ENCODE results near the gene TRIP6. TPM values are rescaled to one million over a fixed set of nuclear protein-coding genes. Genes with fewer than 3 reads are reported as not detected.

The TRIP6 gene
- total and polyA plus RNA-seq, 2 of the 8 experiments (the other 6 are each of a cell fraction or from before 2014, with no cell fraction given) = 88.4 to 103 TPM

DNA sequence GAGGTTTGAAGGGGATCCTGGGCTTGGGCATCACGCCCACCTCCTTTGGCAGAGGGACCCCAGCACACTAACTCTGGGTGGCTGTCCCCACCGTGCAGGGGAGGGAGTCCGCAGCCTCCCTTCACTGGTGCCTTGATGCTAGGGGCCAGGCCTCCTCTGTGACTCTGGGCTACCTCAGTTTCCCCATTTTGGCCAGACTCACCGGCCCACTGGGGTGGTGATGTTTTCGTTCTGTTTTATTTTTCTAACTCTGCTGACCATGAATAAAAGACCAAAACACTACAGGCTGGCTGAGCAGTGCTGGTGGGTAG is 503 bp upstream of the TRIP6 start (continued):
- TF ChIP-seq SIRT6 (IDR thresholded peaks at IDR 0.05; ENCODE audit: low read length) = no peak
- TF ChIP-seq JUN (IDR thresholded peaks at IDR 0.05; ENCODE audit: low read depth, low read length) = no peak
- no peak for TF ChIP-seq CREB1 (IDR thresholded peaks at IDR 0.05)
- no peak for TF ChIP-seq SRF (IDR thresholded peaks at IDR 0.05; ENCODE audit: low read depth, low read length)
- no peak for TF ChIP-seq RXRA (IDR thresholded peaks at IDR 0.05; ENCODE audit: insufficient read depth, low read depth, low read length)
